GM21447 (cell line): ENCODE results near the gene FZR1.

Source experiments
- ATAC-seq: cut with Tn5 transposase; IDR thresholded peaks from one replicate; pipeline ENCODE4 v1.9.1; 2021; ENCODE audit not compliant: unreplicated experiment

Gene FZR1

GRCh38 chr19:3471954-3472655 lies 34.0 kb upstream of the FZR1 start:
- ATAC-seq, result no peak

GRCh38 chr19:3474010-3474409 lies 32.1 kb upstream of the FZR1 start:
- no peak for ATAC-seq

GRCh38 chr19:3474614-3475013 lies 31.5 kb upstream of the FZR1 start:
- no peak for ATAC-seq

- no peak for ATAC-seq
Observed at GRCh38 chr19:3475449-3475848, 30.7 kb upstream of the FZR1 start.

- no peak for ATAC-seq
Observed at GRCh38 chr19:3476830-3477229, 29.3 kb upstream of the FZR1 start.

- ATAC-seq, result no peak
Observed at GRCh38 chr19:3477506-3477905, 28.6 kb upstream of the FZR1 start.

- ATAC-seq, result no peak
Observed at GRCh38 chr19:3477951-3478350, 28.2 kb upstream of the FZR1 start.

- ATAC-seq, result no peak
Observed at GRCh38 chr19:3478409-3479176, 27.5 kb upstream of the FZR1 start.

GRCh38 chr19:3479177-3479833 lies 26.8 kb upstream of the FZR1 start:
- no peak for ATAC-seq

- no peak for ATAC-seq
Observed at GRCh38 chr19:3479834-3480215, 26.3 kb upstream of the FZR1 start.

GRCh38 chr19:3480383-3481091 lies 25.6 kb upstream of the FZR1 start, which contains the start of gene SMIM24:
Gene SMIM24, minus strand, starts transcription at chr19:3480525. Its CDS starts 62 bp downstream, at chr19:3480463.
- ATAC-seq, result no peak

- ATAC-seq, result no peak
Observed at GRCh38 chr19:3481241-3482090, 24.6 kb upstream of the FZR1 start.

- ATAC-seq, result no peak
Observed at GRCh38 chr19:3482507-3483225, 23.4 kb upstream of the FZR1 start.

GRCh38 chr19:3483226-3483628 lies 22.9 kb upstream of the FZR1 start, which contains the start of gene SMIM44:
Gene SMIM44, minus strand, starts transcription at chr19:3483441. Its CDS starts 38 bp downstream, at chr19:3483403.
- no peak for ATAC-seq

- ATAC-seq, result no peak
Observed at GRCh38 chr19:3491396-3492119, 14.6 kb upstream of the FZR1 start.

- ATAC-seq, result no peak
Observed at GRCh38 chr19:3492131-3492839, 13.8 kb upstream of the FZR1 start.

- ATAC-seq, result no peak
Observed at GRCh38 chr19:3492919-3493318, 13.2 kb upstream of the FZR1 start.

GRCh38 chr19:3493651-3494050 lies 12.5 kb upstream of the FZR1 start:
- no peak for ATAC-seq
